ENCODE results near the gene CSNK1G2.

Gene CSNK1G2

DNA sequence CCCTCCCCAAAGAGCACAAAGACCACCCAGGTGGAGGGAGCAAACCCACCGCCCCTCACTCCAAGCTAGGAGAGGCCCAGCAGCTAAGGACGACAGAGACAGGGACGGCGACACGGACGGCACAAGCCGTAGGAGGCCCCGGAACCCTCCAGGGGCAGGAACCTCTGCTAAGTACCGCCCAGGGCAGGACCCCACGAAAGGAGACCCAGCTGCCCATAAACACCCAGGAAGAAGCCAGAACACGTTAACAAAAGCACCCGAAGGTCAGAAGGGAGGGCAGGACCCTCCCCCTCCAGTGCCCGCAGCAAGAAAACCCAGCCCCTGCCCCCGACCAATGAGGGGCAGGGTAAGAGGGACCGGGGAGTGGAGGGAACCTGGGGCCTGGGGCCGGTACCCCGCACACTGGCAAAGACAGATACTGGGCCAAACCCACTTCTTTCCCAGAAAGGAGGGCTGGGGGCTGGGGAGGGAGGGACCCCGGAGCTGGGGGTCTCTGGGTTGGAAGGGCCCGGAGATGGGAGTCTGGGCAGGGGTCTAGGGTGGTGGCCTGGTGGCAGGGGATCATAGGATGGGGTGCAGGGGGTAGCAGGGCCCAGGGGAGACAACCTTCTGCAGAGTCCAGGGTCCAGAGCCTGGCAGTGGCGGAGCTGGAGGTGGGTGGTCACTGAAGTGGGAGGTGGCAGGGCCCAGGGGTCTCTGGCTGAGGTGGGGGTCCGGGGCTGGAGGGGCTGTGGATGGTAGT is 72.1 kb downstream of the CSNK1G2 start:
- DNase-seq (ENCODE audit: extremely low spot score): no peak
- POLR2A ChIA-PET: no interaction called here
- CTCF ChIA-PET: no interaction called here
- no peak for TF ChIP-seq ARNT (IDR thresholded peaks at IDR 0.05)
- TF ChIP-seq NFRKB (IDR thresholded peaks at IDR 0.05): no peak
- no peak for TF ChIP-seq CTBP1 (IDR thresholded peaks at IDR 0.05; ENCODE audit: borderline replicate concordance)
- no peak for TF ChIP-seq BHLHE40 (IDR thresholded peaks at IDR 0.05; ENCODE audit: borderline replicate concordance)
- no peak for TF ChIP-seq FOXA1 (IDR thresholded peaks at IDR 0.05)
- TF ChIP-seq LEF1 (IDR thresholded peaks at IDR 0.05; ENCODE audit: borderline replicate concordance): no peak
- no peak for TF ChIP-seq ZNF384 (IDR thresholded peaks at IDR 0.05)
- no peak for TF ChIP-seq L3MBTL2 (conservative IDR thresholded peaks at IDR 0.05)
- TF ChIP-seq FOXM1 (IDR thresholded peaks at IDR 0.05; ENCODE audit: borderline replicate concordance): no peak
- TF ChIP-seq SUZ12 (IDR thresholded peaks at IDR 0.05): no peak
- TF ChIP-seq TARDBP (IDR thresholded peaks at IDR 0.05): no peak
- TF ChIP-seq, protein P1, sequence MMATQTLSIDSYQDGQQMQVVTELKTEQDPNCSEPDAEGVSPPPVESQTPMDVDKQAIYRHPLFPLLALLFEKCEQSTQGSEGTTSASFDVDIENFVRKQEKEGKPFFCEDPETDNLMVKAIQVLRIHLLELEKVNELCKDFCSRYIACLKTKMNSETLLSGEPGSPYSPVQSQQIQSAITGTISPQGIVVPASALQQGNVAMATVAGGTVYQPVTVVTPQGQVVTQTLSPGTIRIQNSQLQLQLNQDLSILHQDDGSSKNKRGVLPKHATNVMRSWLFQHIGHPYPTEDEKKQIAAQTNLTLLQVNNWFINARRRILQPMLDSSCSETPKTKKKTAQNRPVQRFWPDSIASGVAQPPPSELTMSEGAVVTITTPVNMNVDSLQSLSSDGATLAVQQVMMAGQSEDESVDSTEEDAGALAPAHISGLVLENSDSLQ (IDR thresholded peaks at IDR 0.05): no peak
- TF ChIP-seq ELF4 (IDR thresholded peaks at IDR 0.05): no peak
- TF ChIP-seq SP1 (IDR thresholded peaks at IDR 0.05): no peak

DNA sequence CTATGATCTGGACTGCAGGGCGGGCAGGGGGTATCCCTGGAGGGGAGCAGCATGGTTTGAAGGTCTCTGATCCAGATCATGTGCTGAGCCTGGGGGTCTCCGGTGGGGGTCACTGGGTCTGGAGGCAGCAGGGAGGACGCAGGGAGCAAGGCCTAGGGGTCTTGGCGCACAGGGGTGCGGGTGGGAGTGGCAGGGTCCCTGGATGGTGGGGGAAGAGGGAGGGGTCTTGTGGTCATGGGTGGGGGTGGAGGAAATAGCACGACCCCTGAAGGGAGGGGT is 72.7 kb downstream of the CSNK1G2 start:
- TF ChIP-seq FOXA1 (IDR thresholded peaks at IDR 0.05) (no peak), FOXK2 (IDR thresholded peaks at IDR 0.05) (no peak), TARDBP (IDR thresholded peaks at IDR 0.05) (no peak), ARNT (IDR thresholded peaks at IDR 0.05) (no peak), ELF4 (IDR thresholded peaks at IDR 0.05) (no peak), SUZ12 (IDR thresholded peaks at IDR 0.05) (no peak), BHLHE40 (IDR thresholded peaks at IDR 0.05; ENCODE audit: borderline replicate concordance) (no peak), ZNF384 (IDR thresholded peaks at IDR 0.05) (no peak), SP1 (IDR thresholded peaks at IDR 0.05) (no peak), LEF1 (IDR thresholded peaks at IDR 0.05; ENCODE audit: borderline replicate concordance) (no peak), NFRKB (IDR thresholded peaks at IDR 0.05) (no peak), L3MBTL2 (conservative IDR thresholded peaks at IDR 0.05) (no peak), FOXM1 (IDR thresholded peaks at IDR 0.05; ENCODE audit: borderline replicate concordance) (no peak), HDGF (IDR thresholded peaks at IDR 0.05; ENCODE audit: borderline replicate concordance) (no peak)
- TF ChIP-seq, protein P1 (IDR thresholded peaks at IDR 0.05): no peak
- DNase-seq (ENCODE audit: extremely low spot score): no peak
- CTCF ChIA-PET: no interaction called here
- POLR2A ChIA-PET: no interaction called here

DNA sequence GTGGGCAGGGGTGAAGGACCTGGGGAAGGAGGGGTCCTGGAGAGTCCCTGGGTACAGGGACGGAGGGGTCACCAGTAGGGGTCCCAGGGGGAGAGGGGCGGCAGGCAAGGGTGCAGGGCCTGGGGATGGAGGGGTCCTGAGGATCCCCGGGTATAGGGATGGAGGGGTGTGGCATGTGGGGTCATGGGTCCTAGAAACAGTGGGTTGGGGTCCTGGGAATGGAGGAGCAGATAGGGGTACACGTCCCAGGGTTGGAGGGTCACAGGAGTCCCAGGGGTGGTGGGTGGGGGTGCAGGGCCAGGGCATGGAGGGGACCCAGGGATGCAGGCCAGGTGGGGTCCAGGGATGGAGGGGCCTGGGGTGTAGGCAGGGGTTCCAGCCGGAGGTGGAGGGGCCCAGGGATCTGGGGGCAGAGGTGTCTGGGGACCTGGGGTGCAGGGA is 73.2 kb downstream of the CSNK1G2 start:
- DNase-seq (ENCODE audit: extremely low spot score): no peak
- ChIA-PET POLR2A (no interaction called here), CTCF (no interaction called here)
- TF ChIP-seq TARDBP (IDR thresholded peaks at IDR 0.05) (no peak), ELF4 (IDR thresholded peaks at IDR 0.05) (no peak), ZNF384 (IDR thresholded peaks at IDR 0.05) (no peak)

DNA sequence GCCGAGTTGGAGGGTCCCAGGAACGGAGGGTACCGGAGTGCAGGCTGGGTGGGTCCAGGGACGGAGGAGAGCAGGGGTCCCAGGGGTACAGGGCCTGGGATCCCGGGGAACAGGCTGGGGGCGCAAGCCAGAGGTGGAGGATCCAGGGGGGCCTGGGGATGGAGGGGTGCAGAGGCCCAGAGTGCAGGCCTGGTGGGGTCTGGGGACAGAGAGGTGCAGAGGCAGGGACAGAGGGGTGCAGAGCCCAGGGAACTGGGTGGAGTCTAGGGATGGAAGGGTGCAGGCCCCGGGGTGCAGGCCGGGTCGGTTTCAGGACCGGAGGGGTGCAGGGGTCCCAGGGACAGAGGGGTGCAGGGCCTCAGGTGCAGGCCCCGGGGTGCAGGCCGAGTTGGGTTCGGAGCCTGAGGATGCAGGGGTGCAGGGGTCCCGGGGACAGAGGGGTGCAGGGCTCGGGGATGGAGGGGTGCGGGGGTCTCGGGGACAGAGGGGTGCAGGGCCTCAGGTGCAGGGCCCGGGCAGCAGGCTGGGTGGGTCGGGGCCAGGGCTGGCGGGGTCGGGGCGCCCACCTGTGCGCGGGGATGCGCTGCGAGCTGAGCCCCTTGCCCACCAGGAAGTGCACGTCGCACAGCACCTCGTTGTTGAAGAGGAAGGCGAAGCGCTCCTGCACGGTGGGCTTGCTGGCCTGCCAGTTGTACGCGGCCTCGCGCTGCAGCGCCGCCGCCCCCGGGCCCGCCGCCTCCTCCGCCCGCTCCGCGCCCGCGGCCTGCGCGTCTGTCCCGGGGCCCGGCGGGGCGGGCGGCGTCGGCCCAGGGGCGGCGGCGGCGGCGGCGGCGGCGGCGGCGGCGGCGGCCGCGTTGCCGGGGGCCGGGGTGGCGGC is 74.0 kb downstream of the CSNK1G2 start:
- no peak for DNase-seq (ENCODE audit: extremely low spot score)
- ChIA-PET CTCF (no interaction called here), POLR2A (no interaction called here)
- TF ChIP-seq CTBP1 (IDR thresholded peaks at IDR 0.05; ENCODE audit: borderline replicate concordance) (no peak), FOXM1 (IDR thresholded peaks at IDR 0.05; ENCODE audit: borderline replicate concordance) (no peak), HDGF (IDR thresholded peaks at IDR 0.05; ENCODE audit: borderline replicate concordance) (no peak), ZNF384 (IDR thresholded peaks at IDR 0.05) (no peak), FOXA1 (IDR thresholded peaks at IDR 0.05) (no peak), FOXK2 (IDR thresholded peaks at IDR 0.05) (no peak), SUZ12 (IDR thresholded peaks at IDR 0.05) (no peak), L3MBTL2 (conservative IDR thresholded peaks at IDR 0.05) (no peak), BHLHE40 (IDR thresholded peaks at IDR 0.05; ENCODE audit: borderline replicate concordance) (no peak), ARNT (IDR thresholded peaks at IDR 0.05) (no peak), ELF4 (IDR thresholded peaks at IDR 0.05) (no peak), LEF1 (IDR thresholded peaks at IDR 0.05; ENCODE audit: borderline replicate concordance) (no peak), NFRKB (IDR thresholded peaks at IDR 0.05) (no peak), SP1 (IDR thresholded peaks at IDR 0.05) (no peak), TARDBP (IDR thresholded peaks at IDR 0.05) (no peak)
- TF ChIP-seq, protein P1 (IDR thresholded peaks at IDR 0.05): no peak

DNA sequence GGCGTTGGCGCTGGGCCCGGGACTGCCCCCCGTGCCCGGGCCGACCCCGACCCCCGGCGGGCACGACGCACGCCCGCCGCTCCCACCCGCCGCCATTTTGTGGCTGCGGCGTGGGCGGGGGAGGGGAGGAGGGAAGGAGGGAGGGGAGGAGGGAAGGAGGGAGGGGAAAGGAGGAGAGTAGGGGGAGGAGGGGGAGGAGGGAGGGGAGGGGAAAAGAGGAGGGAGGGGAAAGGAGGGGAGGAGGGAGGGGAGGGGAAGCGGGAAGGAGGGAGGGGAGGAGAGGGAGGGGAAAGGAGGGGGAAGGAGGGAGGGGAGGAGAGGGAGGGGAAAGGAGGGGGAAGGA is 74.6 kb downstream of the CSNK1G2 start, which contains the start of gene BTBD2:
BTBD2 (minus strand) TSS at position 107 of the 343 bp plus-strand sequence; CDS start at position 96, 11 bp downstream.
- ChIA-PET CTCF (no interaction called here), POLR2A (no interaction called here)
- TF ChIP-seq SP1 (IDR thresholded peaks at IDR 0.05): no peak
- TF ChIP-seq ARNT (IDR thresholded peaks at IDR 0.05): no peak
- no peak for TF ChIP-seq FOXA1 (IDR thresholded peaks at IDR 0.05)
- no peak for TF ChIP-seq L3MBTL2 (conservative IDR thresholded peaks at IDR 0.05)
- TF ChIP-seq, protein P1 (IDR thresholded peaks at IDR 0.05): no peak
- TF ChIP-seq SUZ12 (IDR thresholded peaks at IDR 0.05): no peak
- TF ChIP-seq TARDBP (IDR thresholded peaks at IDR 0.05): no peak
- no peak for TF ChIP-seq BHLHE40 (IDR thresholded peaks at IDR 0.05; ENCODE audit: borderline replicate concordance)
- TF ChIP-seq NFRKB (IDR thresholded peaks at IDR 0.05): no peak
- TF ChIP-seq FOXM1 (IDR thresholded peaks at IDR 0.05; ENCODE audit: borderline replicate concordance): no peak
- no peak for TF ChIP-seq FOXK2 (IDR thresholded peaks at IDR 0.05)
- TF ChIP-seq CTBP1 (IDR thresholded peaks at IDR 0.05; ENCODE audit: borderline replicate concordance): no peak
- TF ChIP-seq LEF1 (IDR thresholded peaks at IDR 0.05; ENCODE audit: borderline replicate concordance): no peak
- no peak for TF ChIP-seq ELF4 (IDR thresholded peaks at IDR 0.05)
- TF ChIP-seq ZNF384 (IDR thresholded peaks at IDR 0.05): no peak
- TF ChIP-seq HDGF (IDR thresholded peaks at IDR 0.05; ENCODE audit: borderline replicate concordance): no peak
- DNase-seq (ENCODE audit: extremely low spot score): peak; percentile 68
